ENCODE measurements around the gene E2F2.

DNA sequence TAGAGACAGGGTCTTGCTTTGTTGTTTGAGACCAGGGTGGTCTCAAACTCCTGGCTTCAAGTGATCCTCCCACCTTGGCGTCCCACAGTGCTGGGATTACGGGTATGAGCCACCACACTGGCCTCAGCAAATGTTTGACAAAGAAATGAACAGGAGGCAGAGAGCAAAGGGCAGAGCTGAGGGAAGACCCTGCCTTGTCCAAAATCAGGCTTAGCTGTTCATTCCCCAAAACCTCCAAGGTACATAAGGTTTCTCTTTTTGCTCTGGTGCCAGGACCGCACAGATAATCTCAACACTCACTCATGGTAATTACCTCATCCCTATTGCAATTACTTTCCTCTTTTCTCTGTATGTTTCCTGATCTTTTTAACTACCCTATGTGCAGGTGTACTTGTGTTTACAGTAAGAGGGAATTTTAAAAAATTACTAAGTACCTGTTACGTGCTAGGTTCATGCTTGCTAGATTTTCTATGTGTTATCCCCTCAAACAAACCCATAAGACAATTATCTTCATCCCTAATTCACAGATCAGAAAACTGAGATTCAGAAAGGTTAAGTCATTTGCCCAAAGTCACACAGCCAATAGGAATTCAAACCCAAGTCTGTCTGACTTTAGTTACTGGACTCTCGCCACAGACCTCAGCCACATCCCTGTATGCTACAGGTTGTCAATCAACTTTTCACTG, 58.5 kb downstream of the E2F2 start:
- TF ChIP-seq POLR2A (IDR thresholded peaks at IDR 0.05): no peak
- TF ChIP-seq, protein P1, sequence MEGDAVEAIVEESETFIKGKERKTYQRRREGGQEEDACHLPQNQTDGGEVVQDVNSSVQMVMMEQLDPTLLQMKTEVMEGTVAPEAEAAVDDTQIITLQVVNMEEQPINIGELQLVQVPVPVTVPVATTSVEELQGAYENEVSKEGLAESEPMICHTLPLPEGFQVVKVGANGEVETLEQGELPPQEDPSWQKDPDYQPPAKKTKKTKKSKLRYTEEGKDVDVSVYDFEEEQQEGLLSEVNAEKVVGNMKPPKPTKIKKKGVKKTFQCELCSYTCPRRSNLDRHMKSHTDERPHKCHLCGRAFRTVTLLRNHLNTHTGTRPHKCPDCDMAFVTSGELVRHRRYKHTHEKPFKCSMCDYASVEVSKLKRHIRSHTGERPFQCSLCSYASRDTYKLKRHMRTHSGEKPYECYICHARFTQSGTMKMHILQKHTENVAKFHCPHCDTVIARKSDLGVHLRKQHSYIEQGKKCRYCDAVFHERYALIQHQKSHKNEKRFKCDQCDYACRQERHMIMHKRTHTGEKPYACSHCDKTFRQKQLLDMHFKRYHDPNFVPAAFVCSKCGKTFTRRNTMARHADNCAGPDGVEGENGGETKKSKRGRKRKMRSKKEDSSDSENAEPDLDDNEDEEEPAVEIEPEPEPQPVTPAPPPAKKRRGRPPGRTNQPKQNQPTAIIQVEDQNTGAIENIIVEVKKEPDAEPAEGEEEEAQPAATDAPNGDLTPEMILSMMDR (IDR thresholded peaks at IDR 0.05 in 8 of 11, conservative IDR thresholded peaks at IDR 0.05 in 3 of 11): no peak

Data from spleen (tissue), 7 donors.